A549 (cell line): ENCODE results near the gene SLIT3. TPM values are rescaled to one million over a fixed set of nuclear protein-coding genes. Genes with fewer than 3 reads are reported as not detected.
A peak's percentile ranks its signal among the peaks of the same experiment; 100 is the strongest.

Experiments
- ATAC-seq, 2 experiments: fragments of 200-7000 bp in 1 of 2; fragments of >200 bp in 1 of 2; cut with Nextera tagmentation in 1 of 2; cut with Tn5 transposase in 1 of 2; 3 replicates each; pipeline versions ENCODE4 v1.8.0 to v1.9.1; 2018 to 2020; ENCODE audit warnings: mild to moderate bottlenecking in 1 of 2, moderate library complexity in 1 of 2
- CTCF ChIA-PET: fragments of 300-600 bp; sonication (Branson Sonifier 250); formaldehyde crosslinking; extraction: SDS; loops from one replicate; lab custom pipeline; 2021; ENCODE audit warnings: antibody characterized with exemption, inconsistent platforms; lab: Yijun Ruan, JAX
- POLR2A ChIA-PET: fragments of 350-600 bp; formaldehyde crosslinking; extraction: SDS; loops from one replicate; lab custom pipeline; 2021; ENCODE audit warnings: antibody characterized with exemption, inconsistent platforms; lab: Yijun Ruan, JAX
- DNase-seq, 2 experiments: peaks; one replicate each; pipeline versions ENCODE4 v3.0.0 to v3.0.0-alpha.2; 2011 to 2016; ENCODE audit warnings: low read depth in 1 of 2, low spot score in 1 of 2
- FAIRE-seq: peaks from 2 replicates; lab custom pipeline; 2011; peaks lifted over from hg19 to GRCh38; lab: Jason Lieb, UNC
- H3K27ac ChIP-seq, 2 experiments: fragments of >200 bp; sonication (Bioruptor Twin); formaldehyde crosslinking; 3 replicates each; pipeline ENCODE4 v1.5.1; 2016 to 2017
- H3K4me1 ChIP-seq: fragments of >200 bp; sonication (Bioruptor Twin); formaldehyde crosslinking; 3 replicates; pipeline ENCODE4 v1.6.1; 2016
- H3K4me2 ChIP-seq: fragments of >200 bp; sonication (Bioruptor Twin); formaldehyde crosslinking; 3 replicates; pipeline ENCODE4 v1.6.1; 2016
- H3K4me3 ChIP-seq: fragments of >200 bp; sonication (Bioruptor Twin); formaldehyde crosslinking; 3 replicates; pipeline ENCODE4 v1.5.1; 2016
- H3K9me3 ChIP-seq: fragments of >200 bp; sonication (Bioruptor Twin); formaldehyde crosslinking; 3 replicates; pipeline ENCODE4 v1.6.1; 2016
- BCL3 ChIP-seq: fragments of >200 bp; sonication (Bioruptor Twin); formaldehyde crosslinking; IDR thresholded peaks from 3 replicates; pipeline ENCODE4 v1.6.1; 2016
- CHD4 ChIP-seq: fragments of 200-600 bp; sonication (generic); IDR thresholded peaks from 2 replicates; pipeline ENCODE4 v1.6.1; 2016; ENCODE audit warnings: antibody characterized with exemption, mild to moderate bottlenecking, borderline replicate concordance
- CTCF ChIP-seq: fragments of >200 bp; sonication (Bioruptor Twin); formaldehyde crosslinking; IDR thresholded peaks from 3 replicates; pipeline ENCODE4 v1.5.1; 2016
- E2F6 ChIP-seq: IDR thresholded peaks from 2 replicates; pipeline ENCODE4 v1.6.1; 2012; ENCODE audit warnings: low read depth, borderline replicate concordance
- ELK1 ChIP-seq: fragments of 150-350 bp; IDR thresholded peaks from 2 replicates; pipeline ENCODE4 v1.6.1; 2014; ENCODE audit warnings: low read depth, mild to moderate bottlenecking, low read length
- HOXB5 ChIP-seq: fragments of 250-450 bp; sonication (Bioruptor Pico); IDR thresholded peaks from 2 replicates; pipeline ENCODE4 v1.5.0; 2020; ENCODE audit warnings: mild to moderate bottlenecking, moderate library complexity
- KDM5A ChIP-seq: fragments of 200-600 bp; sonication (generic); IDR thresholded peaks from 2 replicates; pipeline ENCODE4 v1.6.1; 2016; ENCODE audit warnings: antibody characterized with exemption, mild to moderate bottlenecking
- MAX ChIP-seq: IDR thresholded peaks from 2 replicates; pipeline ENCODE4 v1.6.1; 2012
- PBX3 ChIP-seq: IDR thresholded peaks from 2 replicates; pipeline ENCODE4 v1.6.1; 2012
- RAD21 ChIP-seq, 2 experiments: fragments of >200 bp in 1 of 2; sonication (Bioruptor Twin) in 1 of 2; formaldehyde crosslinking in 1 of 2; IDR thresholded peaks in 1 of 2; conservative IDR thresholded peaks in 1 of 2; 2 replicates in 1 of 2; 3 replicates in 1 of 2; pipeline ENCODE4 v1.6.1; 2012 to 2018; ENCODE audit warnings: inconsistent platforms in 1 of 2
- RFX5 ChIP-seq: fragments of 450-650 bp; IDR thresholded peaks from 2 replicates; pipeline ENCODE4 v1.7.1; 2014; ENCODE audit warnings: antibody characterized with exemption, mild to moderate bottlenecking, moderate library complexity
- SMC3 ChIP-seq: fragments of >200 bp; sonication (Bioruptor Twin); formaldehyde crosslinking; IDR thresholded peaks from 3 replicates; pipeline ENCODE4 v1.6.1; 2018; ENCODE audit warnings: inconsistent platforms
- ZC3H11A ChIP-seq: fragments of 450-650 bp; IDR thresholded peaks from 2 replicates; pipeline ENCODE4 v1.6.1; 2014; ENCODE audit warnings: antibody characterized with exemption, mild to moderate bottlenecking
- ZFP36 ChIP-seq: fragments of 450-650 bp; IDR thresholded peaks from 2 replicates; pipeline ENCODE4 v1.6.1; 2014; ENCODE audit warnings: borderline replicate concordance; ENCODE audit not compliant: partially characterized antibody
- ZSCAN20 ChIP-seq: fragments of 250-450 bp; sonication (Bioruptor Pico); IDR thresholded peaks from 2 replicates; pipeline ENCODE4 v1.8.0; 2022; ENCODE audit warnings: mild to moderate bottlenecking, moderate library complexity
- WGBS: methylation state at CpG from one replicate; pipeline ENCODE4 v1.1.6; 2017; ENCODE audit errors: missing lambda C conversion rate; 5-methylcytosine and 5-hydroxymethylcytosine counted together
- polyA plus RNA-seq, 4 experiments: library from polyadenylated mRNA; depleted of rRNA in 3 of 4; stranded (reverse); fragments of >200 nt; fragmentation: RNase III in 1 of 4; extraction: RNeasy Plus Mini Kit Qiagen cat#74134 plus additional on column Dnase treatment in 1 of 4; gene quantifications; 2 replicates in 3 of 4; 3 replicates in 1 of 4; pipeline ENCODE4 v1.2.3, GENCODE V29; 2011 to 2017

Gene SLIT3
- polyA plus RNA-seq, 2 of the 4 experiments (the other 2 are of a cell fraction) = 12.7 to 22.9 TPM

- 0 out of 3 replicates have a peak, but pooled peaks cover 2% of the 10 kb centered on the region for H3K4me1 ChIP-seq
- DNase-seq = peak; percentile 44 to 60
- H3K4me3 ChIP-seq = no peak overlapping the region
- ChIA-PET CTCF (interaction anchor here (0.5 to 2.2 kb wide), 25 partner anchors 8 to 734 kb away, joined by 3 to 20 read pairs (median 3); partner anchors contain the start of gene SPDL1), POLR2A (no interaction called here)
- no peaks in the 10 kb centered on the region for H3K9me3 ChIP-seq
- H3K27ac ChIP-seq = peak overlapping the region in 1 of 2 experiments; percentile 53; a peak in 2 of 6 replicates
- TF ChIP-seq ZSCAN20 (CRISPR knock-in tag) (no peak), KDM5A (no peak), CTCF (peak; percentile 67), CHD4 (no peak), SMC3 (peak; percentile 76), ZFP36 (no peak), HOXB5 (CRISPR knock-in tag) (no peak), ELK1 (no peak), E2F6 (no peak), MAX (no peak), BCL3 (no peak), PBX3 (no peak), RAD21 (conservative IDR thresholded peaks at IDR 0.05 in 1 of 2, IDR thresholded peaks at IDR 0.05 in 1 of 2) (peak; percentile 73 to 78), RFX5 (no peak)
- no peak overlapping the region for H3K4me2 ChIP-seq
- 62% methylated on average over 3 of the region's 5 CpGs for WGBS
- peak; percentile 91 to 97 for ATAC-seq
- no peak for FAIRE-seq
These were observed 353.6 kb downstream of the SLIT3 start for GRCh38 chr5:168947212-168947868.

GRCh38 chr5:168946363-168946762, 354.6 kb downstream of the SLIT3 start:
- FAIRE-seq (no peak), ATAC-seq (peak; percentile 42; a peak in 3 of 6 replicates), DNase-seq (no peak)
- no peak overlapping the region for H3K27ac ChIP-seq
- no peak overlapping the region for H3K4me2 ChIP-seq
- POLR2A ChIA-PET = no interaction called here
- CTCF ChIA-PET = interaction anchor here (1.0 to 2.2 kb wide), 14 partner anchors 9 to 633 kb away, joined by 3 to 20 read pairs (median 4); no protein-coding TSS in a partner anchor
- H3K4me1 ChIP-seq = 0 out of 3 replicates have a peak, but pooled peaks cover 2% of the 10 kb centered on the region
- 96% methylated on average over 6 of the region's 6 CpGs for WGBS
- no peaks in the 10 kb centered on the region for H3K9me3 ChIP-seq
- no peak overlapping the region for H3K4me3 ChIP-seq
- TF ChIP-seq ZC3H11A (no peak), RAD21 (conservative IDR thresholded peaks at IDR 0.05 in 1 of 2, IDR thresholded peaks at IDR 0.05 in 1 of 2) (0 out of 5 replicates have a peak, but pooled peaks have one; percentile 19 to 24)
- TF ChIP-seq, all 56 proteins: peak for 1
